Loucy (cell line): ENCODE results near the gene UBAC2.

Source experiments
- H2AFZ ChIP-seq: fragments of 200-600 bp; sonication (generic); 2 replicates; pipeline ENCODE4 v1.6.0; 2016; ENCODE audit warnings: antibody characterized with exemption, mild to moderate bottlenecking, low read length, moderate library complexity
- H3F3A ChIP-seq: fragments of 200-600 bp; 2 replicates; pipeline ENCODE4 v1.6.0; 2016; ENCODE audit warnings: antibody characterized with exemption, low read depth, mild to moderate bottlenecking
- H3K27me3 ChIP-seq: fragments of 200-600 bp; sonication (generic); 2 replicates; pipeline ENCODE4 v1.6.1; 2014; ENCODE audit warnings: low read length, mild to moderate bottlenecking; ENCODE audit not compliant: insufficient read depth, poor library complexity, severe bottlenecking
- H3K36me3 ChIP-seq: fragments of 200-600 bp; sonication (generic); 2 replicates; pipeline ENCODE4 v1.6.1; 2016; ENCODE audit warnings: low read length; ENCODE audit not compliant: insufficient read depth
- H3K4me1 ChIP-seq: fragments of 200-600 bp; sonication (generic); 2 replicates; pipeline ENCODE4 v1.5.1; 2014; ENCODE audit warnings: low read length, mild to moderate bottlenecking; ENCODE audit not compliant: insufficient read depth, poor library complexity, severe bottlenecking
- H3K4me2 ChIP-seq: fragments of 200-600 bp; sonication (generic); 2 replicates; pipeline ENCODE4 v1.6.0; 2014; ENCODE audit warnings: antibody characterized with exemption, low read length, low read depth, mild to moderate bottlenecking; ENCODE audit not compliant: poor library complexity, severe bottlenecking
- H3K4me3 ChIP-seq: fragments of 200-600 bp; sonication (generic); 2 replicates; pipeline ENCODE4 v1.5.1; 2014; ENCODE audit warnings: low read length, mild to moderate bottlenecking, mixed read lengths; ENCODE audit not compliant: poor library complexity, severe bottlenecking
- H3K79me2 ChIP-seq: fragments of 200-600 bp; sonication (generic); 2 replicates; pipeline ENCODE4 v1.6.1; 2014; ENCODE audit warnings: low read length; ENCODE audit not compliant: insufficient read depth
- H3K9ac ChIP-seq: fragments of 200-600 bp; sonication (generic); 2 replicates; pipeline ENCODE4 v1.6.0; 2014; ENCODE audit warnings: mild to moderate bottlenecking, low read depth, low read length, moderate library complexity; ENCODE audit not compliant: poor library complexity, severe bottlenecking
- H3K9me2 ChIP-seq: fragments of 200-600 bp; sonication (generic); replicated peaks from 2 replicates; pipeline ENCODE4 v1.6.1; 2016; ENCODE audit warnings: low read depth, low read length, mixed read lengths
- H3K9me3 ChIP-seq: fragments of 200-600 bp; sonication (generic); 2 replicates; pipeline ENCODE4 v1.6.1; 2014; ENCODE audit warnings: mild to moderate bottlenecking, antibody characterized with exemption, low read length, low read depth; ENCODE audit not compliant: insufficient read depth
- H4K20me1 ChIP-seq: fragments of 200-600 bp; sonication (generic); 2 replicates; pipeline ENCODE4 v1.6.0; 2014; ENCODE audit warnings: antibody characterized with exemption, low read length, mild to moderate bottlenecking; ENCODE audit not compliant: insufficient read depth, poor library complexity, severe bottlenecking
- CTCF ChIP-seq: fragments of 200-600 bp; sonication (generic); conservative IDR thresholded peaks from 2 replicates; pipeline ENCODE4 v1.5.1; 2014; ENCODE audit warnings: mild to moderate bottlenecking, antibody characterized with exemption, low read length
- EZH2phosphoT487 ChIP-seq: fragments of 200-600 bp; IDR thresholded peaks from 2 replicates; pipeline ENCODE4 v1.6.1; 2018; ENCODE audit warnings: antibody characterized with exemption, mild to moderate bottlenecking, moderate library complexity, borderline replicate concordance

Gene UBAC2

GRCh38 chr13:99363391-99363790 is 162.7 kb downstream of the UBAC2 start:
- no peak overlapping the region for H2AFZ ChIP-seq
- H3F3A ChIP-seq = no peaks in the 10 kb centered on the region; the same call in 1 of the 2 replicates
- no peaks in the 10 kb centered on the region for H3K9me3 ChIP-seq
- H3K4me1 ChIP-seq = peaks cover 8% of the 10 kb centered on the region
- TF ChIP-seq EZH2phosphoT487 (no peak), CTCF (no peak)
- H4K20me1 ChIP-seq = no peaks in the 10 kb centered on the region
- no peaks in the 10 kb centered on the region for H3K27me3 ChIP-seq
- H3K36me3 ChIP-seq = peaks cover 32% of the 10 kb centered on the region; the same call in 1 of the 2 replicates
- H3K9ac ChIP-seq = no peak overlapping the region
- no peak overlapping the region for H3K4me2 ChIP-seq
- H3K4me3 ChIP-seq = no peak overlapping the region
- H3K9me2 ChIP-seq = no peaks in the 10 kb centered on the region
- no peaks in the 10 kb centered on the region; the same call in none of the 2 replicates for H3K79me2 ChIP-seq

GRCh38 chr13:99363949-99364348 is 163.3 kb downstream of the UBAC2 start:
- TF ChIP-seq CTCF (no peak), EZH2phosphoT487 (no peak)

GRCh38 chr13:99366075-99366987 is 165.7 kb downstream of the UBAC2 start:
- H2AFZ ChIP-seq = no peak overlapping the region
- H3K4me2 ChIP-seq = no peak overlapping the region
- H3K79me2 ChIP-seq = no peaks in the 10 kb centered on the region; the same call in none of the 2 replicates
- H4K20me1 ChIP-seq = no peaks in the 10 kb centered on the region
- H3F3A ChIP-seq = no peaks in the 10 kb centered on the region; the same call in 1 of the 2 replicates
- no peaks in the 10 kb centered on the region for H3K9me3 ChIP-seq
- H3K36me3 ChIP-seq = peaks cover 51% of the 10 kb centered on the region; the same call in 1 of the 2 replicates
- H3K27me3 ChIP-seq = no peaks in the 10 kb centered on the region
- H3K4me1 ChIP-seq = no peaks in the 10 kb centered on the region
- no peak overlapping the region for H3K9ac ChIP-seq
- no peaks in the 10 kb centered on the region for H3K9me2 ChIP-seq
- H3K4me3 ChIP-seq = no peak overlapping the region
- no peak for TF ChIP-seq CTCF
- TF ChIP-seq EZH2phosphoT487 = no peak

More at GRCh38 chr13:99363949-99364348, 163.3 kb downstream of the UBAC2 start:
- H3K79me2 ChIP-seq = no peaks in the 10 kb centered on the region; the same call in none of the 2 replicates
- no peaks in the 10 kb centered on the region for H4K20me1 ChIP-seq
- peaks cover 32% of the 10 kb centered on the region; the same call in 1 of the 2 replicates for H3K36me3 ChIP-seq
- H3F3A ChIP-seq = no peaks in the 10 kb centered on the region; the same call in 1 of the 2 replicates
- no peak overlapping the region for H3K9ac ChIP-seq
- H3K9me3 ChIP-seq = no peaks in the 10 kb centered on the region
- no peaks in the 10 kb centered on the region for H3K9me2 ChIP-seq
- no peak overlapping the region for H3K4me3 ChIP-seq
- H3K4me1 ChIP-seq = peaks cover 8% of the 10 kb centered on the region
- no peaks in the 10 kb centered on the region for H3K27me3 ChIP-seq
- no peak overlapping the region for H3K4me2 ChIP-seq
- no peak overlapping the region for H2AFZ ChIP-seq
